MM.1S (cell line): ENCODE data around the gene SLC5A11.

Source experiments
- CTCF ChIP-seq: fragments of 300-600 bp; sonication (generic); IDR thresholded peaks from 2 replicates; pipeline ENCODE4 v1.5.1; 2016; ENCODE audit warnings: antibody characterized with exemption, low read length, mixed read lengths
- EZH2phosphoT487 ChIP-seq: fragments of 300-600 bp; sonication (generic); IDR thresholded peaks from 2 replicates; pipeline ENCODE4 v1.6.1; 2018; ENCODE audit warnings: antibody characterized with exemption, low read length

GRCh38 chr16:24930440-24930839, 84.7 kb downstream of the SLC5A11 start:
- TF ChIP-seq CTCF (no peak), EZH2phosphoT487 (no peak)
